K562 (cell line): Measurements from ENCODE around the gene RAP2B. TPM values are rescaled to one million over a fixed set of nuclear protein-coding genes. Genes with fewer than 3 reads are reported as not detected.

Experiments
- ATAC-seq: fragments of 200-7000 bp; cut with Tn5 transposase; 3 replicates; pipeline ENCODE4 v1.9.1; 2020; ENCODE audit warnings: moderate library complexity
- BruUV-seq: library from RNA; stranded (reverse); fragments of 400-500 nt; replicated peaks from 2 replicates; lab custom pipeline; 2021; lab: Mats Ljungman, UMichigan
- CTCF ChIA-PET: fragments of 300-600 bp; formaldehyde crosslinking; extraction: SDS; loops from one replicate; lab custom pipeline; 2021; ENCODE audit warnings: low intra/inter-chr PET ratio; lab: Yijun Ruan, JAX
- POLR2A ChIA-PET: fragments of 300-600, 350-650 bp; sonication (Branson Sonifier 250); formaldehyde crosslinking; extraction: SDS; loops from one replicate; lab custom pipeline; 2021; ENCODE audit warnings: antibody characterized with exemption, inconsistent platforms; lab: Yijun Ruan, JAX
- DNase-seq, 4 experiments: peaks; one replicate each; pipeline versions ENCODE4 v3.0.0 to v3.0.0-alpha.2; 2011 to 2018; ENCODE audit warnings: low spot score in 3 of 4, mixed read lengths in 3 of 4; ENCODE audit errors: extremely low read depth in 1 of 4
- FAIRE-seq: peaks from 2 replicates; lab custom pipeline; 2011; peaks lifted over from hg19 to GRCh38; lab: Jason Lieb, UNC
- H2AFZ ChIP-seq: 2 replicates; pipeline ENCODE4 v1.6.0; 2011; ENCODE audit warnings: low read depth, low read length, control low read depth, inconsistent platforms
- H3K27ac ChIP-seq: fragments of 200-600 bp; 3 replicates; pipeline ENCODE4 v1.8.0; 2011; ENCODE audit warnings: low read depth, mild to moderate bottlenecking, control low read depth, inconsistent platforms, low read length, moderate library complexity, mixed read lengths; ENCODE audit errors: extremely low read depth
- H3K27me3 ChIP-seq, 2 experiments: fragments of 300-600 bp in 1 of 2; 2 replicates in 1 of 2; 3 replicates in 1 of 2; pipeline versions ENCODE4 v1.6.0 to v1.8.0; 2011; ENCODE audit warnings: inconsistent platforms in 2 of 2, low read length in 2 of 2, mild to moderate bottlenecking in 1 of 2, mixed read lengths in 1 of 2, moderate library complexity in 1 of 2; ENCODE audit not compliant: control insufficient read depth in 2 of 2, insufficient read depth in 2 of 2
- H3K36me3 ChIP-seq: fragments of 300-600 bp; 3 replicates; pipeline ENCODE4 v1.8.0; 2011; ENCODE audit warnings: mild to moderate bottlenecking, low read length, inconsistent platforms; ENCODE audit not compliant: control insufficient read depth, insufficient read depth
- H3K4me1 ChIP-seq, 2 experiments: fragments of 200-600 bp in 1 of 2; replicated peaks in 1 of 2; 2 replicates in 1 of 2; 3 replicates in 1 of 2; pipeline versions ENCODE4 v1.5.1 to v1.8.0; 2011; ENCODE audit warnings: inconsistent platforms in 2 of 2, low read length in 2 of 2, mild to moderate bottlenecking in 1 of 2, mixed read lengths in 1 of 2, moderate library complexity in 1 of 2; ENCODE audit not compliant: control insufficient read depth in 2 of 2, insufficient read depth in 2 of 2
- H3K4me2 ChIP-seq: 2 replicates; pipeline ENCODE4 v1.6.1; 2011; ENCODE audit warnings: low read length, control low read depth, inconsistent platforms, mixed read lengths; ENCODE audit not compliant: insufficient read depth
- H3K4me3 ChIP-seq: fragments of 200-600 bp; sonication (generic), shearing (Covaris generic); 2 replicates; pipeline ENCODE4 v1.5.1; 2016; ENCODE audit warnings: control low read depth, inconsistent platforms
- H3K79me2 ChIP-seq: fragments of 200-600 bp; 3 replicates; pipeline ENCODE4 v1.8.0; 2011; ENCODE audit warnings: low read length, inconsistent platforms; ENCODE audit not compliant: control insufficient read depth, insufficient read depth
- H3K9ac ChIP-seq, 2 experiments: 2 replicates each; pipeline versions ENCODE4 v1.6.0 to v1.6.1; 2011; ENCODE audit warnings: low read depth in 2 of 2, low read length in 2 of 2, control low read depth in 1 of 2, inconsistent platforms in 1 of 2, mild to moderate bottlenecking in 1 of 2, mixed read lengths in 1 of 2; ENCODE audit not compliant: insufficient read depth in 1 of 2
- H3K9me1 ChIP-seq: one replicate; pipeline ENCODE4 v1.6.0; 2011; ENCODE audit warnings: inconsistent platforms, mild to moderate bottlenecking, low read length, moderate library complexity; ENCODE audit not compliant: control insufficient read depth, insufficient read depth
- H3K9me3 ChIP-seq: replicated peaks from 2 replicates; pipeline ENCODE4 v1.5.1; 2011; ENCODE audit warnings: low read depth, low read length, inconsistent platforms; ENCODE audit not compliant: control insufficient read depth, insufficient read depth
- H4K20me1 ChIP-seq: replicated peaks from 2 replicates; pipeline ENCODE4 v1.6.1; 2011; ENCODE audit warnings: low read length, inconsistent platforms, mixed read lengths; ENCODE audit not compliant: control insufficient read depth, insufficient read depth
- ARID2 ChIP-seq: fragments of 450-650 bp; IDR thresholded peaks from 2 replicates; pipeline ENCODE4 v1.6.1; 2017; ENCODE audit warnings: antibody characterized with exemption, mild to moderate bottlenecking
- BACH1 ChIP-seq: fragments of 200-800 bp; sonication (Bioruptor generic); IDR thresholded peaks from 2 replicates; pipeline ENCODE4 v1.6.1; 2016; ENCODE audit warnings: missing genetic modification characterization, missing compliant biosample characterization
- DNMT1 ChIP-seq: fragments of 450-650 bp; IDR thresholded peaks from 2 replicates; pipeline ENCODE4 v1.6.1; 2016; ENCODE audit warnings: antibody characterized with exemption, mild to moderate bottlenecking
- KAT2B ChIP-seq: IDR thresholded peaks from one replicate; pipeline ENCODE4 v1.6.1; 2012; ENCODE audit warnings: low read depth, mild to moderate bottlenecking, control low read depth, inconsistent platforms, low read length, moderate library complexity
- SMARCA4 ChIP-seq: fragments of 450-650 bp; IDR thresholded peaks from 2 replicates; pipeline ENCODE4 v1.6.1; 2016
- WHSC1 ChIP-seq: IDR thresholded peaks from one replicate; pipeline ENCODE4 v1.6.1; 2012; ENCODE audit warnings: low read length, control low read depth, inconsistent platforms
- WGBS: fragments of 100-300 bp; shearing (Covaris generic); methylation state at CpG from one replicate; pipeline ENCODE4 v1.1.6; 2016; ENCODE audit warnings: low coverage, mixed read lengths; ENCODE audit not compliant: insufficient coverage; ENCODE audit errors: missing lambda C conversion rate; 5-methylcytosine and 5-hydroxymethylcytosine counted together
- in situ Hi-C: fragments of 300-500 bp; cut with MboI; formaldehyde crosslinking; loops from 4 replicates; pipeline ENCODE4 v1.15.0; 2018; ENCODE audit warnings: inconsistent platforms, mixed read lengths
- intact Hi-C: fragments of 100-400 bp; cut with micrococcal nuclease; formaldehyde crosslinking; loops from 2 replicates; pipeline ENCODE4 v1.14.2; 2022
- polyA plus RNA-seq, 8 experiments: library from polyadenylated mRNA; depleted of rRNA in 4 of 8; stranded (reverse) in 5 of 8; unstranded in 3 of 8; fragments of >200 nt; fragmentation: Nextera tagmentation in 2 of 8; fragmentation: Illumina TruSeq in 1 of 8; extraction: Ambion mirVana in 2 of 8; extraction: Trizol in 1 of 8; gene quantifications; 2 replicates each; pipeline versions ENCODE4 v1.2.1 to v1.2.3, GENCODE V29; 2011 to 2014; ENCODE audit warnings: inconsistent platforms in 1 of 8, missing spikeins in 1 of 8
- total RNA-seq, 7 experiments: library from RNA; depleted of rRNA in 6 of 7; stranded (reverse); fragments of >200 nt in 6 of 7; fragmentation: Illumina TruSeq in 2 of 7; extraction: Trizol in 2 of 7; gene quantifications; 2 replicates each; pipeline versions ENCODE4 v1.2.1 to v1.2.3, GENCODE V29; 2011 to 2021; ENCODE audit warnings: low replicate concordance in 1 of 7
- TF ChIP-seq, protein P1 (sequence below): sonication (generic); formaldehyde crosslinking; IDR thresholded peaks from 2 replicates; pipeline ENCODE4 v1.8.0; 2023; ENCODE audit warnings: missing genetic modification reagents, mild to moderate bottlenecking, borderline replicate concordance
- TF ChIP-seq, protein P2 (sequence below): fragments of 250-450 bp; sonication (Bioruptor Pico); IDR thresholded peaks from 2 replicates; pipeline ENCODE4 v1.8.0; 2022; ENCODE audit warnings: moderate library complexity, mild to moderate bottlenecking, inconsistent platforms
- TF ChIP-seq, protein P3 (sequence below): IDR thresholded peaks from 2 replicates; pipeline ENCODE4 v1.6.1; 2014; ENCODE audit warnings: antibody characterized with exemption

RAP2B gene
- total and polyA plus RNA-seq, 9 of the 15 experiments (the other 6 are each of a cell fraction or from before 2014, with no cell fraction given) = 9.4 to 31.2 (median 15.8) TPM

DNA sequence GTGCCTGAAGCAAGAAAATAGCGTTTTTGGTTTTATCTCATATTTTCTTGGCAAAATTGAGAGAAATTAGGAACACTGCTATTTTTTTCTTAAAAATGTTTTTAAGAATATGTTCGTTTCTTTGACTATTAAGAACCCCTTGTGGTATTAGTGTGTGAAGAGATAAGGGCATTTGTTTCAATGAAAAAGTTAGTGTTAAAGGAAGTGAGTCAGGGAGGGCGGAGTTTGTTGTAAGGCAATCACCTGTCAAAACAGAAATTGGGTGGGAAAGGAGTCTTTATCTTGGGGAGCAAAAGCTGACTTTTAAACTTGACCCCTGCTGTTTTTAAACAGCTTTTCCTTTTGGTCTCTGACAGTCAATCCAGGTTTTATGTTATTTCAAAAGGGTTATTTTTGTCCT is 4.2 kb downstream of the RAP2B start (continued):
- TF ChIP-seq, protein P1, sequence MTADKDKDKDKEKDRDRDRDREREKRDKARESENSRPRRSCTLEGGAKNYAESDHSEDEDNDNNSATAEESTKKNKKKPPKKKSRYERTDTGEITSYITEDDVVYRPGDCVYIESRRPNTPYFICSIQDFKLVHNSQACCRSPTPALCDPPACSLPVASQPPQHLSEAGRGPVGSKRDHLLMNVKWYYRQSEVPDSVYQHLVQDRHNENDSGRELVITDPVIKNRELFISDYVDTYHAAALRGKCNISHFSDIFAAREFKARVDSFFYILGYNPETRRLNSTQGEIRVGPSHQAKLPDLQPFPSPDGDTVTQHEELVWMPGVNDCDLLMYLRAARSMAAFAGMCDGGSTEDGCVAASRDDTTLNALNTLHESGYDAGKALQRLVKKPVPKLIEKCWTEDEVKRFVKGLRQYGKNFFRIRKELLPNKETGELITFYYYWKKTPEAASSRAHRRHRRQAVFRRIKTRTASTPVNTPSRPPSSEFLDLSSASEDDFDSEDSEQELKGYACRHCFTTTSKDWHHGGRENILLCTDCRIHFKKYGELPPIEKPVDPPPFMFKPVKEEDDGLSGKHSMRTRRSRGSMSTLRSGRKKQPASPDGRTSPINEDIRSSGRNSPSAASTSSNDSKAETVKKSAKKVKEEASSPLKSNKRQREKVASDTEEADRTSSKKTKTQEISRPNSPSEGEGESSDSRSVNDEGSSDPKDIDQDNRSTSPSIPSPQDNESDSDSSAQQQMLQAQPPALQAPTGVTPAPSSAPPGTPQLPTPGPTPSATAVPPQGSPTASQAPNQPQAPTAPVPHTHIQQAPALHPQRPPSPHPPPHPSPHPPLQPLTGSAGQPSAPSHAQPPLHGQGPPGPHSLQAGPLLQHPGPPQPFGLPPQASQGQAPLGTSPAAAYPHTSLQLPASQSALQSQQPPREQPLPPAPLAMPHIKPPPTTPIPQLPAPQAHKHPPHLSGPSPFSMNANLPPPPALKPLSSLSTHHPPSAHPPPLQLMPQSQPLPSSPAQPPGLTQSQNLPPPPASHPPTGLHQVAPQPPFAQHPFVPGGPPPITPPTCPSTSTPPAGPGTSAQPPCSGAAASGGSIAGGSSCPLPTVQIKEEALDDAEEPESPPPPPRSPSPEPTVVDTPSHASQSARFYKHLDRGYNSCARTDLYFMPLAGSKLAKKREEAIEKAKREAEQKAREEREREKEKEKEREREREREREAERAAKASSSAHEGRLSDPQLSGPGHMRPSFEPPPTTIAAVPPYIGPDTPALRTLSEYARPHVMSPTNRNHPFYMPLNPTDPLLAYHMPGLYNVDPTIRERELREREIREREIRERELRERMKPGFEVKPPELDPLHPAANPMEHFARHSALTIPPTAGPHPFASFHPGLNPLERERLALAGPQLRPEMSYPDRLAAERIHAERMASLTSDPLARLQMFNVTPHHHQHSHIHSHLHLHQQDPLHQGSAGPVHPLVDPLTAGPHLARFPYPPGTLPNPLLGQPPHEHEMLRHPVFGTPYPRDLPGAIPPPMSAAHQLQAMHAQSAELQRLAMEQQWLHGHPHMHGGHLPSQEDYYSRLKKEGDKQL = no peak

DNA sequence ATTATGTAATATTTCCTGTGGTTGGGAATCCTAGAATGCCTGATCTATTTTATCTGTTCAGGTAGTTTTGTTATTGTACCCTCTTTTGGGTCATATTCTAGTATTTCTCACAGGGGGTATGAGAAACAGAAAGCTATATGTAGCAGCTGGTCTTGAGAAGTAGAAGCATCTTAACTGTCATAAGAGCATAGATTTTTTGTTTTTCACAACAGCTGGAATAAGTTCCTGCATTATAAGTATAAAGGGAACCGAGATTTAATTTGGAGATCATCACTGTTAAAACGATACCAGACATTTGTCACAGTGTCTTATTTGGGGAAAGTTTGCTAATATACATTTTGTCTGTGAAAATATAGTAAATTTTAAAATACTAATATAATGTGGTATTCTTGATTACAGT is 4.8 kb downstream of the RAP2B start:
- Histone ChIP-seq H3K9ac (peak overlapping the region in 1 of 2 experiments; percentile 84; a peak in 2 of 4 replicates), H3K79me2 (peaks cover 77% of the 10 kb centered on the region), H3K4me1 (peaks cover 16 to 18% of the 10 kb centered on the region in 2 experiments; a peak in 3 of 5 replicates), H3K9me1 (no peaks in the 10 kb centered on the region), H3K27me3 (no peaks in the 10 kb centered on the region), H3K4me2 (peak overlapping the region; percentile 77), H2AFZ (no peak overlapping the region), H3K4me3 (peak overlapping the region; percentile 88), H4K20me1 (no peaks in the 10 kb centered on the region; the same call in 1 of the 2 replicates), H3K27ac (peak overlapping the region; percentile 81; the same call in 2 of the 3 replicates), H3K9me3 (no peaks in the 10 kb centered on the region), H3K36me3 (peaks cover 42% of the 10 kb centered on the region)
- ATAC-seq = no peak
- CTCF ChIA-PET = no interaction called here
- no peak for TF ChIP-seq BACH1
- TF ChIP-seq, protein P2, sequence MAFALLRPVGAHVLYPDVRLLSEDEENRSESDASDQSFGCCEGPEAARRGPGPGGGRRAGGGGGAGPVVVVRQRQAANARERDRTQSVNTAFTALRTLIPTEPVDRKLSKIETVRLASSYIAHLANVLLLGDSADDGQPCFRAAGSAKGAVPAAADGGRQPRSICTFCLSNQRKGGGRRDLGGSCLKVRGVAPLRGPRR (CRISPR knock-in tag) = no peak
- TF ChIP-seq ARID2 = no peak
- TF ChIP-seq, protein P3, sequence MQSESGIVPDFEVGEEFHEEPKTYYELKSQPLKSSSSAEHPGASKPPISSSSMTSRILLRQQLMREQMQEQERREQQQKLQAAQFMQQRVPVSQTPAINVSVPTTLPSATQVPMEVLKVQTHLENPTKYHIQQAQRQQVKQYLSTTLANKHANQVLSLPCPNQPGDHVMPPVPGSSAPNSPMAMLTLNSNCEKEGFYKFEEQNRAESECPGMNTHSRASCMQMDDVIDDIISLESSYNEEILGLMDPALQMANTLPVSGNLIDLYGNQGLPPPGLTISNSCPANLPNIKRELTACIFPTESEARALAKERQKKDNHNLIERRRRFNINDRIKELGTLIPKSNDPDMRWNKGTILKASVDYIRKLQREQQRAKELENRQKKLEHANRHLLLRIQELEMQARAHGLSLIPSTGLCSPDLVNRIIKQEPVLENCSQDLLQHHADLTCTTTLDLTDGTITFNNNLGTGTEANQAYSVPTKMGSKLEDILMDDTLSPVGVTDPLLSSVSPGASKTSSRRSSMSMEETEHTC = no peak
- no peak for TF ChIP-seq KAT2B
- no peak for TF ChIP-seq WHSC1
- no peak for TF ChIP-seq SMARCA4
- no peak for TF ChIP-seq DNMT1
- DNase-seq = no peak
- POLR2A ChIA-PET = interaction anchor here (1.0 kb wide), 1 partner anchor 117 kb away, joined by 3 read pairs; no protein-coding TSS in a partner anchor
- intact Hi-C loops = loop anchor here (1.0 to 10.0 kb wide), 5 partner anchors 56 to 892 kb away; no protein-coding TSS in a partner anchor
- BruUV-seq = no TSS peak
- FAIRE-seq = no peak
- 18% methylated on average over 2 of the region's 2 CpGs for WGBS
- in situ Hi-C loops = loop anchor here (5.0 kb wide), 1 partner anchor 119 kb away; no protein-coding TSS in a partner anchor
